H1 (cell line): ENCODE measurements around the gene EXOSC10.

ENCODE experiments used
- CTCF ChIP-seq, 3 experiments: IDR thresholded peaks; 1 replicate in 2 of 3; 2 replicates in 1 of 3; pipeline versions ENCODE4 v1.5.1 to v1.6.1; 2011; ENCODE audit warnings: low read length in 3 of 3, mild to moderate bottlenecking in 3 of 3, inconsistent platforms in 2 of 3, low read depth in 1 of 3, moderate library complexity in 1 of 3; ENCODE audit not compliant: insufficient read depth in 1 of 3; ENCODE audit errors: control extremely low read depth in 1 of 3
- POLR2A ChIP-seq, 2 experiments: IDR thresholded peaks; 1 replicate in 1 of 2; 2 replicates in 1 of 2; pipeline ENCODE4 v1.6.1; 2011; ENCODE audit warnings: low read depth in 2 of 2, low read length in 2 of 2, mild to moderate bottlenecking in 2 of 2; ENCODE audit errors: control extremely low read depth in 1 of 2
- TBP ChIP-seq: IDR thresholded peaks from 2 replicates; pipeline ENCODE4 v1.6.1; 2011; ENCODE audit warnings: low read depth, low read length, improper control_type of control experiment
- TF ChIP-seq, protein P1 (sequence below): IDR thresholded peaks from 2 replicates; pipeline ENCODE4 v1.6.1; 2012; ENCODE audit warnings: low read length, inconsistent platforms
- TF ChIP-seq, protein P2 (sequence below): IDR thresholded peaks from 2 replicates; pipeline ENCODE4 v1.6.1; 2011; ENCODE audit warnings: low read depth, mild to moderate bottlenecking, low read length; ENCODE audit not compliant: insufficient read depth

- TF ChIP-seq TBP (no peak), POLR2A (IDR thresholded peaks at IDR 0.05; ENCODE audit: control extremely low read depth in 1 of 2, low read depth in 2 of 2, low read length in 2 of 2) (no peak), CTCF (IDR thresholded peaks at IDR 0.05; ENCODE audit: control extremely low read depth in 1 of 3, insufficient read depth in 1 of 3, low read depth in 1 of 3, low read length in 3 of 3) (no peak)
- TF ChIP-seq, protein P1, sequence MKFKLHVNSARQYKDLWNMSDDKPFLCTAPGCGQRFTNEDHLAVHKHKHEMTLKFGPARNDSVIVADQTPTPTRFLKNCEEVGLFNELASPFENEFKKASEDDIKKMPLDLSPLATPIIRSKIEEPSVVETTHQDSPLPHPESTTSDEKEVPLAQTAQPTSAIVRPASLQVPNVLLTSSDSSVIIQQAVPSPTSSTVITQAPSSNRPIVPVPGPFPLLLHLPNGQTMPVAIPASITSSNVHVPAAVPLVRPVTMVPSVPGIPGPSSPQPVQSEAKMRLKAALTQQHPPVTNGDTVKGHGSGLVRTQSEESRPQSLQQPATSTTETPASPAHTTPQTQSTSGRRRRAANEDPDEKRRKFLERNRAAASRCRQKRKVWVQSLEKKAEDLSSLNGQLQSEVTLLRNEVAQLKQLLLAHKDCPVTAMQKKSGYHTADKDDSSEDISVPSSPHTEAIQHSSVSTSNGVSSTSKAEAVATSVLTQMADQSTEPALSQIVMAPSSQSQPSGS, result no peak
- TF ChIP-seq, protein P2, sequence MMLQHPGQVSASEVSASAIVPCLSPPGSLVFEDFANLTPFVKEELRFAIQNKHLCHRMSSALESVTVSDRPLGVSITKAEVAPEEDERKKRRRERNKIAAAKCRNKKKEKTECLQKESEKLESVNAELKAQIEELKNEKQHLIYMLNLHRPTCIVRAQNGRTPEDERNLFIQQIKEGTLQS, result no peak
Measured at GRCh38 chr1:11044849-11045427, 54.7 kb downstream of the EXOSC10 start.
